Activated effector memory CD4-positive, alpha-beta T cell treated with anti-CD3 and anti-CD28 coated beads, Interleukin-2, amount 50 U/mL, for 16 hours (primary cell): ENCODE data around the gene YAP1.
A peak's percentile ranks its signal among the peaks of the same experiment; 100 is the strongest.
"Not testable (repeated sequence)": the region's sequence is repeated elsewhere in the genome, so short reads cannot be mapped to it uniquely, and the experiment has no call there.

Experiments
- DNase-seq: peaks from one replicate; pipeline ENCODE4 v3.0.0-alpha.2; 2020

The YAP1 gene

GRCh38 chr11:102244681-102245409 lies 134.6 kb downstream of the YAP1 start:
- DNase-seq = no peak

GRCh38 chr11:102251423-102251822 lies 141.2 kb downstream of the YAP1 start:
- DNase-seq = no peak

GRCh38 chr11:102252339-102252891 lies 142.2 kb downstream of the YAP1 start:
- no peak for DNase-seq

- DNase-seq = no peak
Observed at GRCh38 chr11:102253020-102253715, 142.9 kb downstream of the YAP1 start.

GRCh38 chr11:102254047-102254446 lies 143.8 kb downstream of the YAP1 start:
- no peak for DNase-seq

- DNase-seq = no peak
Observed at GRCh38 chr11:102256251-102256650, 146.0 kb downstream of the YAP1 start.

GRCh38 chr11:102260241-102260640 lies 150.0 kb downstream of the YAP1 start:
- no peak for DNase-seq

- no peak for DNase-seq
Observed at GRCh38 chr11:102263379-102264003, 153.2 kb downstream of the YAP1 start.

- DNase-seq = not testable (repeated sequence)
Observed at GRCh38 chr11:102264704-102265103, 154.5 kb downstream of the YAP1 start.

- DNase-seq = no peak
Observed at GRCh38 chr11:102266099-102266498, 155.9 kb downstream of the YAP1 start.

- no peak for DNase-seq
Observed at GRCh38 chr11:102267609-102268008, 157.4 kb downstream of the YAP1 start.

GRCh38 chr11:102268083-102268984 lies 158.1 kb downstream of the YAP1 start:
- DNase-seq = peak; percentile 91

- no peak for DNase-seq
Observed at GRCh38 chr11:102268985-102269470, 158.8 kb downstream of the YAP1 start.

- no peak for DNase-seq
Observed at GRCh38 chr11:102269927-102270326, 159.7 kb downstream of the YAP1 start.

GRCh38 chr11:102272047-102272824 lies 162.0 kb downstream of the YAP1 start:
- no peak for DNase-seq

- DNase-seq = no peak
Observed at GRCh38 chr11:102274628-102275027, 164.4 kb downstream of the YAP1 start.

GRCh38 chr11:102276362-102276761 lies 166.1 kb downstream of the YAP1 start:
- no peak for DNase-seq

GRCh38 chr11:102276783-102277182 lies 166.5 kb downstream of the YAP1 start:
- DNase-seq = no peak

- no peak for DNase-seq
Observed at GRCh38 chr11:102279641-102280170, 169.5 kb downstream of the YAP1 start.

- no peak for DNase-seq
Observed at GRCh38 chr11:102280245-102280833, 170.1 kb downstream of the YAP1 start.
